ENCODE results near the gene PSPC1.
"Not testable (repeated sequence)": the region's sequence is repeated elsewhere in the genome, so short reads cannot be mapped to it uniquely, and the experiment has no call there.

The PSPC1 gene

GRCh38 chr13:19764237-19764636 is 18.5 kb downstream of the PSPC1 start:
- no peak for DNase-seq (ENCODE audit: low spot score)

DNA sequence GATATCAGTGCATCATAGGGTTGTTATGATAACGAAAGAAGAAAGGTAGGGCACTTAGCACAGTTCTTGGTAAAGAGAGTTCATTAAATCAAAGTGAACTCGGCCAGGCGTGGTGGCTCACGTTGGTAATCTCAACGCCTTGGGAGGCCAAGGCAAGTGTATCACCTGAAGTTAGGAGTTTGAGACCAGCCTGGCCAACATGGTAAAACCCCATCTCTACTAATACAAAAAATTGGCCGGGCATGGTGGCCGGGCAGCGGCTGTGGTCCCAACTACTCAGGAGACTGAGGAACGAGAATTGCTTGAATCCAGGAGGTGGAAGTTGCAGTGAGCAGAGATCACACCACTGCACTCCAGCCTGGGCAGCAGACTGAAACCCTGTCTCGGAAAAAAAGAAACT is 19.1 kb downstream of the PSPC1 start:
- no peak for DNase-seq (ENCODE audit: low spot score)

- DNase-seq (ENCODE audit: low spot score): no peak
Measured at GRCh38 chr13:19759669-19760068, 23.1 kb downstream of the PSPC1 start.

DNA sequence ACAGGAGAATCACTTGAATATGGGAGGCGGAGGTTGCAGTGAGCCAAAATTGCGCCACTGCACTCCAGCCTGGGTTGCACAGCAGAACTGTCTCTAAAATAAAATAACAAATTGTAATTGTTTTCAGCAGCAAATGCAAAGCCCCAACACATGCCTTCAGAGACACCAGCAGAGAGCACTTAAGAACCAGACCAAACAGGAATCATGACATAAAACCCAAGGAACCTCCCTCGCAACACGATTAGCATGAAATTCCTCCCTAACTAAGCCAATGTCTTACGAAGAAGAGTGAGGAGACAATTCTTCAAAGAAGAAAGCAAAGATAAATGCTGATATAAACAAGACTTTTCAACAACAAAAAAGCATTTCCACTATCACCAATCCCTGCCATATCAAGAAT is 40.1 kb downstream of the PSPC1 start:
- no peak for DNase-seq (ENCODE audit: low spot score)

DNA sequence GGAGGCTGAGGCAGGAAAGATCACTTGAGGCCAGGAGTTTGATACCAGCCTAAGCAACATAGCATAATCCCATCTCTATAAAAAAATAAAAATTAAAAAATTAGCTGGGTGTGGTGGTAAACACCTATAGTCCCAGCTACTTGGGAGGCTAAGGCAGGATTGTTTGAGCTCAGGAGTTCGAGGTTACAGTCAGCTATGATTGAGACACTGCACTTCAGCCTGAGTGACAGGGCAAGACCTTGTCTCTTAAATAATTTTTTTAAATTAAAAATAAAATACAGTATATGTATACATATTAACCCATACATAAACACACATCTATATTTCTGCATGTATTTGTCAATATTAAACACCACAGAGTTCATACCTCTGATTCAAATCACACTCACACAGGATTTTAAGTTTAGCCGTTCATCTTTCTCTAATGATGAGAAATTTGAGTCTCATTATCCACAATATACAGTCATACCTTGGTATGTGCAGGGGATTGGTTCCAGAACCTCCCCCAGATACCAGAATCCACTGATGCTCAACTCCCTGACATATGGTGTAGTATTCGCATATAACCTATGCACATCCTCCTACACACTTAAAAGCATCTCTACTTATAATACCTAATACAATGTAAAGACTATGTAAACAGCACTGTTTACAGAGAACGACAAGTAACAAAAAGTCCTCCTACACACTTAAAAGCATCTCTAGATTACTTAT is 44.7 kb downstream of the PSPC1 start:
- no peak for DNase-seq (ENCODE audit: low spot score)

DNA sequence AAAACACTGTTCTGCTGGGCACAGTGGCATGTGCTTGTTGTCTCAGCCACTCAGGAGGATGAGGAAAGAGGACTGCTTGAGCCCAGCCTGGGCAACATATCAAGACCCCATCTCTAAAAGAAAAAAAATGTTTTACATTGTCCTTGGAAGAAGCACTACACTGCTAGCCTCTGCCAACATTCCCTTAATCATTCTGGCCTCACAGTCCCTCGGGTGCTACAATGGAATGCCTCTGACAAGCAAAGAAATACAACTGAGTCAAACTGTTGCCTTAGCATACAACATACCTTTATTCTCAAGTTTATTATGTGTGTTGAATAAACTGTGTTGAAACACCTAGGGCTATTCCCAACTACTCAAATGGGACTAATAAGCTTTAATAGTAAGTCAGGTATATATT is 56.1 kb downstream of the PSPC1 start:
- DNase-seq (ENCODE audit: low spot score): no peak

DNA sequence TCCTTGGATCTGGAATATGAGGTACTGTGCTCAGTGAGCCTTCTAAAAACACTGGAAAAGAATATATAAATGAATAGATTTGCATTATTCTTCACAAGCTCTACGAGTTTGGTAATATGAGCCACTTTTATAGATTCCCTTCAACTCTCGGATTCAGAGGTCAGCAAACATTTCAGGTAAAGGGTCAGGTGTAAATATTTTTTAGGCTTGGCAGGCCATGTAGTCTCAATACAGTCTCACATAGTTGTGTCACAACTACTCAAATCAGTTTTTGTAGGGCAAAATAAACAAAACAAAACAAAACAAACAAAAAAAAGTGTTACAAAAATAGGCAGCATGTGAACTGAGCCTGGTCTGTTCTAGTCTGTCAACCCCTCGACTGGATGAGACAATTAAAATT is 57.4 kb downstream of the PSPC1 start:
- no peak for DNase-seq (ENCODE audit: low spot score)

GRCh38 chr13:19720039-19720438 is 62.7 kb downstream of the PSPC1 start:
- no peak for DNase-seq (ENCODE audit: low spot score)

DNA sequence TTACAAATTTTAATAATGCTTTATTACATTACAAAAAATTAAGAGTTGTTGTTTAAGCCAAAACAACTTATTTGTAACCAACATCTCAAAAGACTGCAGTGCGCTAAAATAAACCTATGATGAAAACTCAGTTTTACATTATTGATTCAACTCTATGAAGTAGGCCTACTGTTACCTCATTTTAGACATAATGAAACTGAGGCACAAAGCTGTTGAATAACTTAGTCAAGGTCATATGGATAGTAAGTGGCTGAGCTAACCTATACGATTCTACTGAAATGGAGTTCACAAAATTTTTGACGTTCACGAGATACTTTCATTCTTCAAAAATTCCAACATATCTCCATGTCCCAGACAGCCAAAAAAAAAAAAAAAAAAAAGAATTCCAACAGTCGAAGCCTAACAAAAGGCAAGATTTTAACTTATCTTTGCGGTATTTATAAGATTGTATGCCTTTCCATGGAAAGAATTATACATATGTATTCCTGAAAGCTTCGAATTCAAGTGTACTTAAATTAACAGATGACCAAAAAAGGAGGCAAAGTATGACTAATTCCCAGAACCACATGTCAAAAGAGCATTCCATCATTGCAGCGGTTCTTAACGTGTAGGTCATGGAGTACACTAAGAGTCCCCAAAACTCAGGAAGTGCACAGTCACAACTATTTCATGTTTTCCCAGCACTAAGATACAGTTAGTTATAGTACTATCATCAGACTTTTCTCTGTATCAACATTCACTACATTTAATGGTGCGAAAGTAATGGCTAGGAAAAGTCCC is 69.4 kb downstream of the PSPC1 start:
- no peak for DNase-seq (ENCODE audit: low spot score)

- DNase-seq (ENCODE audit: low spot score): not testable (repeated sequence)
Measured at GRCh38 chr13:19709782-19710181, 73.0 kb downstream of the PSPC1 start.

- DNase-seq (ENCODE audit: low spot score): not testable (repeated sequence)
Measured at GRCh38 chr13:19709039-19709438, 73.7 kb downstream of the PSPC1 start.

DNA sequence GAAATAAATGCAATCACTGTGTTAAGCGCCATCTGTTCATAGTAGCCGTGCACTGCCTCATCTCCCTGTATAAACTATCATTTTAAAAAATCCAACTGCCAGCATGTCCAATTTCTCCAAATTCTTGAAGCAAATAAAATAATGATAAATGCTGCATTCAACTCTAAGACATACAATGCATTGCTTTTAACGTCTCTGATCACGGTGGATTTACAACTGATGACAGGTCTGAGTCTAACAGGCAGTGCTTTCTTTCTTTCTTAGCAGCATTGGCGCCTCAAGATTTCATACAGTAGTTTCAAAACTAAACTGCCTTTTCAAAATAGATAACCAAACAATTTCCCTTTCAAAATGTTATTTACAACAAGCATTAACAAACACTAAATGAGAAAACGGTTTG is 78.5 kb downstream of the PSPC1 start:
- DNase-seq (ENCODE audit: low spot score): not testable (repeated sequence)

- not testable (repeated sequence) for DNase-seq (ENCODE audit: low spot score)
Measured at GRCh38 chr13:19701619-19702018, 81.1 kb downstream of the PSPC1 start.

- not testable (repeated sequence) for DNase-seq (ENCODE audit: low spot score)
Measured at GRCh38 chr13:19700963-19701362, 81.8 kb downstream of the PSPC1 start.

DNA sequence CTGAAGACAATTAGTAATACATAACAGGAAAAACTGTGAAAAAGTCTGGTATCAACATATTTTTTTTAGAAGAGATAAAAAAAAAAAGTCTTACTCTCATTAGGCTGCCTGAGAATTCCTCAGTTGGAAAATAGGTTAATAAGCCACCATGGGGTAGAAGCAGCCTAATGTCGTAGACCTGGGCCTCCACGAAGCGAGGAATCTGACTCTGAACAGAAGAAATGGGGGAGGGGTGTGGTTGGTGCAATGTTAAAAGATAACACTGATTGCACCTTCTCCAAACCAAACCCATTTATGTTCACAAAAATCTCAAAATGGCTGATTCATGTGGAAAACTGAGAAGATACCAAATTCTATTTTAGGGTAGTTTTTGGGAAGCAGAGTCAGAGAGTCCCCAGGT is 86.9 kb downstream of the PSPC1 start:
- DNase-seq (ENCODE audit: low spot score): no peak

- no peak for DNase-seq (ENCODE audit: low spot score)
Measured at GRCh38 chr13:19695428-19695827, 87.3 kb downstream of the PSPC1 start.

- not testable (repeated sequence) for DNase-seq (ENCODE audit: low spot score)
Measured at GRCh38 chr13:19691447-19691846, 91.3 kb downstream of the PSPC1 start.

GRCh38 chr13:19685437-19685836 is 97.3 kb downstream of the PSPC1 start:
- DNase-seq (ENCODE audit: low spot score): no peak

- DNase-seq (ENCODE audit: low spot score): no peak
Measured at GRCh38 chr13:19685034-19685433, 97.7 kb downstream of the PSPC1 start.

GRCh38 chr13:19681517-19681916 is 101.2 kb downstream of the PSPC1 start:
- DNase-seq (ENCODE audit: low spot score): no peak

DNA sequence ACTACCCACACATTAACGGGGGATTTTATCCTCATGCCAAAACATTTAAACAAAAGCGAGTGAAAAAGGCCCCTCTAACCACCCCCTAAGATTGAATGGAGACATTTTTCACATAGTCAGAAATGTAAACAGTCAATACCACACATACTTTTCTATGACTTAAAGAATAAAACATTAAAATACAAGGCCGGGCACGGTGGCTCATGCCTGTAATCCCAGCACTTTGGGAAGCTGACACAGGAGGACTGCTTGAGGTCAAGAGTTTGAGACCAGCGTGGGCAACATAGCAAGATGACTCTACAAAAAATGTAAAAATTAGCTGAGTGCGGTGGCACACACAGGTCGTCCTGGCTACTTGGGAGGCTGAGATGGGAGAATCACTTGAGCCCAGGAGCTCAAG is 102.0 kb downstream of the PSPC1 start:
- no peak for DNase-seq (ENCODE audit: low spot score)

GRCh38 chr13:19676168-19676567 is 106.6 kb downstream of the PSPC1 start:
- no peak for DNase-seq (ENCODE audit: low spot score)

DNA sequence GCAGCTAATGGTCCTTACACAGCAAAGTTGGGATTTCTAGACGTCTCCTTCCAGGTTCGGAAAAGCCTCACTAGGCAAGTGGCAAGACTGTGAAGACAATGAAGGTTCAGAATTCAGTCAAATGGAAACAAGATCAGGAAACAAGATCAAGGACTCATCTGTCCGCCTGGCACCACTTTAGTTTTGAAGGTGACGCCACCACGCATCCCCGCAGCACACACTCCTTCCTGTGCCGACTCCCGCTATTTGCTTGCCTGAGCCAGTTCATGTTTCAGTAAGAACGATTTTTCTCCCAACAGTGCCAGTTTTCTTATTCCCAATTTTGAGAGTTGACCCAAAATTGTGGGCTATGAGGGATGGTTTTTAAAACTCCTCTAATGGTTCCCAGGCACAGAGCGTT is 107.8 kb downstream of the PSPC1 start:
- DNase-seq (ENCODE audit: low spot score): no peak

Measured in D341Med (cell line).